HG03521 (cell line): ENCODE results near the gene NCL.
"Not testable (repeated sequence)": the region's sequence is repeated elsewhere in the genome, so short reads cannot be mapped to it uniquely, and the experiment has no call there.

Experiments
- ATAC-seq: cut with Tn5 transposase; IDR thresholded peaks from one replicate; pipeline ENCODE4 v1.9.1; 2021; ENCODE audit warnings: mild to moderate bottlenecking, moderate library complexity; ENCODE audit not compliant: unreplicated experiment

The NCL gene

DNA sequence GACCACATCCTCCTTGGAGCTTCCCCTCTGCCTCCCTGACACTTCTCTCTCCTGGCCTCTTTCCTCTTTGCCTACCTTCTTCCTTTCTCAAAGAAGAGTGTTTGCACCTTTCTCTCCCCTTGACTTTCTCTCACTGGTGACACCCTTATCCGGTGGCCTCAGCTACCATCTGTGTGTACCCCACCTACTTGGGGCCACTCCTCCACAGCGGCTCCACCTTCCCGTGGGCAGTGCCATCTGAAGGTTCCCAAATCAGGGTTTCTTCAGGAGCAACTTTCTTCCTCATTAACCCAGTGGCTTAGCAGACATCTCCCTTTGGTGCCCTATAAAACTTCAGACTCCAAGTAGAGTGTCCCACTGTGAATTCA lies 5.3 kb upstream of the NCL start:
- ATAC-seq: no peak

DNA sequence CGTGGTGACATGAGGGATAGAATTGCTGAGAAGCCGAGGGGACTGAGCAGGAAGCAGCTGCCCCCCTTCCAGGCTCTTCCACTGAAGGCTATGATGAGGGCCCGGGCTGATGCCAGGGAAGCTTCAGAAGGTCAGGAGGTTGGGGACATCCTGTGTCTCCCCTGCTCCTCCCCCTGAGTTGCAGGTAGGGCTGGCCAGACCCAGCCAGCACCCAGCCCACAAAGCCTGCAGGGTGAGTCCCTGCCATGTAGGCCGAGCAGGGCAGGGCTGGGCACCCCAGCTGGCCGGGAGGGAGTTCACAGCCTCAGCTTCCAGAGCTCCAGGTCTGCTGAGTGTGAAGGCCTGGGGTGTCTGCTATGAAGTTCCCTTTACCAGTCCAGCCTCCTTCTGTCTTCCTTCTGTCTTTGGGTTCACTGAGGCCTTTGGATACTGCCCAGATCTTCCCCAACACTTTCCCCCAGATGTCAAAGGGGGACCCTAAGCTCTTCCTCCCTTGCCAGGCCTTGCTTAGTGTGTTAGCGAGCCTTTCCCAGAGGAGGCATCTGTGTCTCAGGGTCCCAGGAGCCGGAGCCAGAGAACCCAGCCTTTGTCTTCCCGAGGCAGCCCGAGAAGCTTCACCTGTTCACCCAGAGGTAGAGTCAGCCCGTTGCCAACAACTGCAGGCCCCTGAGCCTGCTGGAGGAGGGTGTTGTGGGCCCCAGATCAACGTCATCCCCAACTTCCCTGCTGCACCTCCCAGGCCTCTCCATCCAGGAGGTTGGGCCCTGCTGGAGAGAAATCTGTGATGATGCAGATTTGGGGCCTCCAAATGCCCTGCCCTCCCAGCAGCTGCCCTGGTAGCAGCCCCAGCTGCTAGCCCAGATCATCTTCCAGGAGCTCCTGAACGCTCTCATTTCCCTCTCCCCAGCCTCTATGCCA lies 3.6 kb upstream of the NCL start:
- no peak for ATAC-seq

DNA sequence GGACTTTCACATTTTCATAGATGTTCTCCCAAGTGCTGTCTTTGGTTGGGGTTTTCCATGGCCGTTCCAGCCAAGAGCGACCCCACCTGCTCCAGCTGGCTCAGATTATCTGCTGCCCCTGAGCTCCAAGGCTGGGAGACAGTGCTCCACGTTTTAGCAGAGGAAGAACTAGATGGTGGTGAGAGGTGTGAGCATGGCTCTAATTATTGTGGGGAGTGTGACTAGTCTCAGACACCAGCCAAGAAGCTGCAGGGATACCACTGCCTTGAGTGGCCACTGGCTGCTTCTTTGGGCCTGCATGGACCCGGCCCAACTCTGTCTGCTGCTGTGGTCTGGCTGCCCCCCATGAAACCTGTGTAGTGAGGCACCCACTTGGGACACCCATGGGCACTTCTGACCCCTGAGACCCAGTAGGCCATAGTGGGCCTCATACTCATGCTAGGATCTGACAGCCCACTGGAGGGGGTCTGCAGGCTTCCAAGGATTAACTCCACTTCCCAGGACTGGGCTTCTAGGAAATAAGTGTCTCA lies 2.8 kb upstream of the NCL start:
- no peak for ATAC-seq

DNA sequence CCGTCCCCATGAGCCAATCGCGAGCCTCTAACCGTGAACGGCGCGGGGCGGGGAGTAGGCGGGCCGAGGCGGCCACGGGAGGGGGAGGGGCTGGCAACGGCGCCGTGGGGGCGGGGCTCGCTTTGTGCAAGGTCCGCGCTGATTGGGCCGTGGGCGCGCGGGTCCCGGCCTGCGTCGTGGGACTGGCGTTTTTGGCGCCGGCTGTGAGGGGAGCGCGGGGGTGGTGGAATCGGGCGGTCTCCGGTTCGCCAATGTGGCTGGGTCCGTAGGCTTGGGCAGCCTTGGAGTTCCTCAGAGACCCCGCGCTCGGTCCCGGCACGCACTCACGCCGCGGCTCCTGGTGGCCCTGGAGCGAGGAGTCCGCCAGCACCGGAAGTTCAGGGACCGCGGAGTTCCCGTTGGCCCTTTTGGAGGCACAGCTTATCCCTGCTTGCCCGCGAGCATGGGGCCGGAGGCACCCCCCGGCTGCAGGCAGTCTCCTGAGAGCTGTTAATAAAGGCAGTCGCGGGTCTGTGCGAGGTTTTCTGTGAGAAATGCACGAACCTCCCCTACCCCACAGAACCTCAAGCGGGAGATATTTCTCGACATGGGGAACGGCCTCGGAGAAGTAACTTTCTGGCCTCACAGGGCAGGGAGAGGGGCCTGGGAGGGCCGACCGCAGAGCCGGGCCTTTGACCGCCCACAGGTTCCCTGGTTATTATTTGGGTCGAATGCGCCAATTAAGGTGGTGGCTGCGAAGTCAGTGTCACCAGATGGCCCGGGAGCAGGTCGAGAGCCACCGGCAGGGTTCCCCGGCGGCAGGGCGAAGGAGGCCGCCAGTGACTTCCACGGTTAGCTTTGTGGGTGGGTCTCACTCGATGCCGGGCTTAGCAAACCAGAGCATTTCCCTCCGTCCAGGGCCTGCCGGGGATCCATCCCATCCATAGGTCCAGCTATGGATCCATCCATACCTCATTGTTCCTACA lies 574 bp upstream of the NCL start:
- ATAC-seq: no peak

DNA sequence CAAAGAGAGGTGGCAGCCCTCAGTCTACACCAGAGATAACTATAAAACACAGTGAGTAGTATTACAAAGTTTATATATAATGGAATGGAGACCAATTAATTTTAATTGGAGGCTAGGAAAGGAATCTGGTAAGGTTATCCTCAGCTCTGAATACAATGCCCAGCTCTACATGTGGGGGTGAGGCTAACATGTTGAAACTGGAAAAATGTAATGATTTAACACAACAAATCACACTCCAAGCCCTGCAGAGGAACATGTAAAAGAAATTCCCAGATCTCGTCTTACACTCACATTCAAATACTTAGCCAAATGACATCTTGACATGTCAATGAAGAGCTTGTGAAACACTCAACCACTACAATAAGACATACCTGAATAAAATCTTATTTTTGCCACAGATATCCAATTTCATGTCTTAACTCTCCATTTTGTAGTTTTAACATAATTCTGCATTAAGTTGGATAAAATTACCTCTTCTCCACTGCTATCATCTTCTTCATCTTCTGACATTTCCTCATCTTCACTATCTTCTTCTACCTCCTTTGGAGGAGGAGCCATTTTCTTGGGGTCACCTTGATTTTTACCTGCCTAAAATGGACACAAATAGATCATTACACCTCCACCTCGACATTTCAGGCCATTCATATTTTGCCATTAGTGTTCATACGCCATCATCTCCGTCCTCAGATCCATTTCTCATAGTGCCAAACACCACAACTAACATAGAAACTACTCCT lies 1.4 kb downstream of the NCL start:
- no peak for ATAC-seq

DNA sequence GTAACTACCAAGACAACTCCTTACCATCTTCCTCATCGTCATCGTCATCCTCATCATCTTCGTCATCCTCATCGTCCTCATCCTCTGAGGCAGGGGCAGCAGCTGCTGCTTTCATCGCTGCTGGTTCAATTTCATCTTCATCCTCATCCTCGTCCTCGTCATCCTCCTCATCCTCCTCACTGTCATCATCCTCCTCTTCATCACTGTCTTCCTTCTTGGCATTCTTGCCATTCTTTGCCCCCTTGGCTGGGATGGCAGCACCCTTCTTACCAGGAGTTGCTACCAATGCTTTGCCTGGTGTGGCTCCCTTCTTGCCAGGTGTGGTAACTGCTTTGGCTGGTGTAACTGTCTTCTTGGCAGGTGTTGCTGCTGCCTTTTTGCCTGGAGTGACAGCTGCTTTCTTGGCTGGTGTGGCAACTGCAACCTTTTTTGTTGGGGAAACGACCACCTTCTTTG lies 2.7 kb downstream of the NCL start:
- no peak for ATAC-seq

DNA sequence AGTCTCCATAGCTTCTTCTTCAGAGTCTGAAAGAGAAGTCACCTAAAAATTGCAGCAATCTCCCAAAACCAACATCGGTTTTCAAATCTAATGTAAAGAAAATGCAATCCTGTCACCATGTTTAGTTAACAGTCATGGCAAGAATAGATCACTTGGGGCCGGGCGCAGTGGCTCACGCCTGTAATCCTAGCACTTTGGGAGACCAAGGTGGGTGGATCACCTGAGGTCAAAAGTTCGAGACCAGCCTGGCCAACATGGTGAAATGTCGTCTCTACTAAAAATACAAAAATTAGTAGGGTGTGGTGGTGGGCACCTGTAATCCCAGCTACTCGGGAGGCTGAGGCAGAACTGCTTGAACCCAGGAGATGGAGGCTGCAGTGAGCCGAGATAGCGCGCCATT lies 3.4 kb downstream of the NCL start:
- ATAC-seq: not testable (repeated sequence)

DNA sequence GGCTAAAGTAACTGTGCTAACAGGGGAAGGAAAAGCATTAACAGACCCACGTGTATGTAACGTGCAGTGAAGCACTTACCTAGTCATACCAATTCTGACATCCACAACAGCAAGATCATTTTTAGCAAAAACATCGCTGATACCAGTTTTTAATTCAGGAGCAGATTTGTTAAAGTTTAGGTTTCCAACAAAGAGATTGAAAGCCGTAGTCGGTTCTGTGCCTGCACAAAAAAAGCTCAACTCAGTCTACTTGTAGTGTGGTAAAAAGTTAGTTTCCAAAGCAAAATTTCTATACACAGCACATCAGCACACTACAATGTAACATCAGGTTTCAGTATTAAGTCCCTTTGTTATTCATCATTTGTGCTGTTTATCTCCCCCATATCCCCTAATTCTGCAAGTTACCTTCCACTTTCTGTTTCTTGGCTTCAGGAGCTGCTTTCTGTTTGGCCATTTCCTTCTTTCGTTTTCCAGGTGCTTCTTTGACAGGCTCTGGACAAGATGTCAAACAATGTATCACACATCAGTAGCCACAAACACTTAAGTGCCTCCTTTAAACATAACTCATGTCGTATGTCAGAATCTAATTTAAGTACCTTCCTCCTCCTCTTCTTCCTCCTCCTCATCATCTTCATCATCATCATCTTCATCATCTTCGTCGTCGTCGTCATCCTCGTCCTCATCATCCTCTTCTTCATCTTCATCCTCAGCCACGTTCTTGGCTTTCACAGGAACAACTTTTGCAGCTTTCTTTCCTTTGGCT lies 4.0 kb downstream of the NCL start:
- no peak for ATAC-seq

DNA sequence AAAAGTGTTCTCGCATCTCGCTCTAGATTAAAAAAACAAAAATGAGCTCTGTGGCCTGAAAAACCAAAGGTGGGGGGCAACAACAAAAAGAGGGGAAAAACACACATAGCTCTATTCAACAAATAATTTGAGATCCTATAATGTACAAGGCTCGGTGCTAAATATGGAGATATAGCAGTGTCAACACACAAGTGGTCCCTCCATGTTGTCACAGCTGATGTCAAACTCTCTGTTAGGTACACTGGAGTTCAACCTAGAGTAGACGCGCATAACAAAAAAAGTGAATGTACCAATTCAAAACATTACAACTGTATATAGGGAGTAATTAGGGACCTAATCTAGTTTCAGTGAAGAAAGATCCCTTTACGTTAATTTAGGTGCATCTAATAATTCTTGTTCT lies 5.9 kb downstream of the NCL start:
- ATAC-seq: no peak

DNA sequence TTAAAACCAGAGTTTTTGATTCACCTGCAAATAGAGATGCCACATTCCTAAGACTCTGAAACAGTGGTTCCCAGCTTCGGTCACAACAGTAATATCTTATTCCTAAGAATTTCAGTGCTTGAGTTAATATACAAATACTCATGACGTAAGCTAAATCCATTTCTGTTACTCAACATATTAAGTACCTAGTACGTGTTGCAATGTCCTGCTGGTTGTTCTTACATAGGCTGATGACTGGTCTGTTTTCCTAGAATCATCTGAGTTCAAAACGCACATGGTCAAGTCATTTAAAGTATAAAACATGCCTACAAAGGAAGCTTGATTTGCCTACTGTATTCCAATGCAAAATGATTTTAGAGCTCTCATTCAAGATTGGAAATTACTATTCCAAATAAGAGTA lies 7.2 kb downstream of the NCL start:
- ATAC-seq: no peak

DNA sequence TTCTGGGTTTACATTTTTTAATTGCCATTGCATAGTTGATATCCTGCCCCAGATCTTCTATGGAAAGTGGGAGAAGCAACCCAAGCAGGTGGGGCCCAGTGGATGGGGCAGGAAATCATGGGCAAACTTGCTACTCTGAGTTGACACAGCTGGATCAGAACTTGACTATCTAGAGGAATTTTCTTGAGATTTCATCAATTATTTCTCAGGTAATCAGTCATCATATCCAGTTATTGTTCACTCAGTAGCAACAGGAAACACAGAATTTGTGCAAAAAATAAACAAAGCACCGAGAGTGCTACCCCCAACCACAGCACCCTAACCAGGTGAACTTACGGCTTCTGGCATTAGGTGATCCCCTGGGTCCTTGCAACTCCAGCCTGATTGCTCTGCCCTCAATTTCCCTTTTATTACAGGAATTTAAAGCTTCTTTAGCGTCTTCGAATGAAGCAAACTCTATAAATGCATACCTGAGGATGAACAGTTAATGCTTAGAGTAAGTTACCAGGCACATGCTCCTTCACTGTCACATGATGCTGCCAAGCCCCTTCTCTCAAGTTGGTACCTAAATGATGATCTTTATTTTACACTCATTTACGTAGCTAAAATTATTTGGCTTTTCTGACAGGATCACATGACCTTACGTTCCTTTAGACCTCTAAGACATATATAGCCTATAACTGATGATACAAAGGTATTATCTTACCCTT lies 7.8 kb downstream of the NCL start:
- no peak for ATAC-seq

DNA sequence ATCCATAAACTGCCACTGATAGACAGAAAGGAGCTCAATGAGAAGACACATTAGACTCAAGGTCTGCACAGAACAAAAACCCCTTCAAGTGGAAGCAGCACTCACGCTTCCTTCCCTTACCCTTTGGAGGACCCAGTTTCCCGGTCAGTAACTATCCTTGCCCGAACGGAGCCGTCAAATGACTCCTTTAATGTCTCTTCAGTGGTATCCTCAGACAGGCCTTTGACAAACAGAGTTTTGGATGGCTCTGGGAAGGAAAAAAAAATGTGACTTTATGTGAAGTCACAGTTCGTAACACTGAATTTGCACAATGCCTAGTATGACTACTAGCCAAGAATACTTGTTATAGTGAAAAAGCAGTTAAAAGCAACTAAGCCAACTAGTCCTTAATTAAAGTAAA lies 8.4 kb downstream of the NCL start:
- ATAC-seq: no peak

DNA sequence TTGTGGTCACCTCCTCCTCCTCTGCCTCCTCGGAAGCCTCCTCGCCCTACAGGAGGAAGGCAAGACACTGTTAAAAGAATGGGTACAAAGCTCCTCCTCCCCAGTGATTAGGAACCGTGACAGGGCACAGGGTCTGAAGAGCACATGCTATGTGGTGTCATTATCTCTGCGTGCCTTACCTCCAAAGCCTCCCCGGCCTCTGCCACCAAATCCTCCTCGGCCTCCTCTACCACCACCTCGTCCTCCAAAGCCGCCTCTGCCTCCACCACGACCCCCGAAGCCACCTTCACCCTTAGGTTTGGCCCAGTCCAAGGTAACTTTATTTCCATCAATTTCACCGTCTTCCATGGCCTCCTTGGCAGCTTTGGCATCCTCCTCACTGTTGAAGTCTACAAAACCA lies 9.1 kb downstream of the NCL start:
- ATAC-seq: no peak

DNA sequence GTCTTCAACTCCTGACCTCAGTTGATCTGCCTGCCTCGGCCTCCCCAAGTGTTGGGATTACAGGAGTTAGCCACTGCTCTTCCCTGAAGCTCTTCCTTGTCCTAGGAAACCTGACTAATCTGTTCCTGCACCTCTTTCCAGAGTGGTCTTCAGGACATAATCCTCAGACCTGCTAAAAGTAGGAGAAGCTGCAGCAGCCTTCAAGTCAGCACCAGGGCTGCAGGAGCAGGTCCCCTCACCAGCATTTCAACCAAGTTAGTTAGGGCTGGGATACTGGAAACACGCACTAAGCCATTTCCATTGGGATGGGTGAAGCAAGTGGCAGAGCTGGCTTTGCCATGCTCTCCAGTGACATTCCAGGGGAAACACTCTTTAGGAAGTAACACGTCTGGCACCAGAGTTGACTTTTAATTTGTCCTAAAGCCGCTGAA lies 9.9 kb downstream of the NCL start:
- no peak for ATAC-seq

DNA sequence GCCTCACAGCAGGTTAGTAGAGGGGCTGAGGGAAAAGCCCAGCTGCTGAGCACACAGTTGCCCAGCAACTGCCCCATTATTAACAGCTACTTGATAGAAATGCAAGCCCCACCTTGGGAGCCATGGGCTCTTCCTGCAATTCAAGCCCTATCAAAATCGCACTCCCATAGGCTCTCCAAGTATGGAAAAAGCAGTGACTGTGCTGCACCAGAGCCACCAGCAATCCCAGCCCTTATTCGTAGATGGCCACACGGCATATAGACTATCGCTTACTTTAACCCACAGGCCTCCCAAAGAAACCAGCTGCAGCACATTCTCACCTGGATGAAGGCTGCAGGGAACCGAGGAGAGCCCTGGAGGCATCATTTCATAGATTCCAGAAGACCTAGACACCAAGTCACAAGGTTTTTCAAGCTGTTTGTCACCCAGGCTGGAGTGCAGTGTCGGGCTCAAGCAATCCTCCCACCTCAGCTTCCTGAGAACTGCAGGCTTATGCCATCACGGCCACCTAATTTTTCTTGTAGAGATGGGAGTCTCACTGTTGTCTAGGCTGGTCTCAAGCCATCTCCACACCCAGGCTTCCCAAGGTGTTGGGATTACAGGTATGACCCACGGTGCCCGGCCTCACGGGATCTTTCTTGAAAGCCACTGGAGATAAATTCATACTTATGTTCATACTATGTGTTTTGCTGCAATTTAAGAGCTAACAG lies 11.3 kb downstream of the NCL start:
- ATAC-seq: no peak

DNA sequence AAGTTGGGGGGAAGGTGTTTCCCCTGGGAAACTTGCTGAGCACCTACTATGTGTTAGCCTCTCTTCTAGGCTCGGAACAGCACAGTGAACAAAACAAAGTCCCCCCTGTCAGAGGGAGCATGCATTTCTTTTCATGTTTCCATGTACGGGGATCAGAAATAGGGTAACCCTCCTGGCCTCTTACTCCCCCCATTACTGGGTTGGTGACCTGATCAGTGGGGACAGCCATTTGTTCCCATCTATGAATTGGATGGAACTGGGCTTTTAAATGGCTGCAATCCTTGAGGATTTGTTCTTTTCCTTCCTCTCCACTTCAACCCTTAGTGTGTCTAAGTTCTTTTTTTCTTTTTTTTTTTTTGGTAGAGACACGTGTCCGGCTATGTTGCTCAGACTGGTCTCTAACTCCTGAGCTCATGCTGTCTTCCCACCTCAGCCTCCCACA lies 13.7 kb downstream of the NCL start:
- ATAC-seq: no peak

DNA sequence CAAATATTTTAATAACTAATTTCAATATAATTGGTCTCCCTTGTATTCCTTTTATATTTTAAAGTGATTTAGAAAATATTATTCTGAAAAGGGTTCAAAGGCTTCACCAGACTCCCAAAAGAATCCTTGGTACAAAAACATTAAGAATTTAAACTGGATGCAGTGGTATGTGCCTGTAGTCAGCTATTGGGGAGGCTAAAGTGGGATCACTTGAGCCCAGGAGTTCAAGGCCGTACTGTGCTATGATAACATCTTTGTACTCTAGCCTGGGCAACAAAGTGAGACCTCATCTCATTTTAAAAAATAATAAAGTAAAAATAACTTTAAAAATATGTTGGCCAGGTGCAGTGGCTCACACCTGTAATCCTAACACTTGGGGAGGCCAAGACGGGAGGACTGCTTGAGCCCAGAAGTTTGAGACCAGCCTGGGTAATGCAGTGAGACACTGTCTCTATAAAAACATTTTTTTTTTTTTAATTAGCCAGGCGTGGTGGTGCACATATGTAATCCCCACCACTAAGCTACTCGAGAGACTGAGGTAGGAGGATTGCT lies 14.7 kb downstream of the NCL start:
- ATAC-seq: no peak

DNA sequence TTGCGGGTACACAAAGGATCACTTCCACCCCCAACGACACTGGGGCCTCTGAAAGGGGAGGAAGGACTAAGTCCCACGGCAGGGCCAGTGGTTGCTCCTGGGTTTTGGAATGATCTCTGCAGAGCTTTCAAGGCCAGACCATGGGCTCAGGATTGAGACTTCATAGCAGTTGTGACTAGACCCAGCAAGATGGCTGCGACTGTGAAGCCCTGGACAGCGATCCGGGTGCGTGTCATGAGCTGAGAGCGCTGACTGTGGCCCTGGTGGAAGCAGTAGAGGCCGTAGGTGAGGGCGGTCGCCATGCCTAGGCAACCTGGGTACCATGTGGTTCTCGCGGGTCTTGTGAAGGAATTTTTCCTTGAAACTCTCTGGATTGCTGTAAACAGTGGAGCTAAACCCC lies 27.3 kb downstream of the NCL start:
- no peak for ATAC-seq
